Fibroblast of lung (primary cell): ENCODE measurements around the gene XYLT2. TPM values are rescaled to one million over a fixed set of nuclear protein-coding genes. Genes with fewer than 3 reads are reported as not detected.

Experiments used
- DNase-seq, 2 donors: peaks; one replicate each; pipeline versions ENCODE4 v3.0.0 to v3.0.0-alpha.2; 2010; ENCODE audit warnings: low read depth in 2 of 2
- H2AFZ ChIP-seq: 2 replicates; pipeline ENCODE4 v1.5.1; 2012; ENCODE audit warnings: low read length, control low read depth, inconsistent platforms
- H3K27ac ChIP-seq: 2 replicates; pipeline ENCODE4 v1.5.1; 2011; ENCODE audit warnings: low read length, control low read depth; ENCODE audit not compliant: insufficient read depth
- H3K27me3 ChIP-seq: 2 replicates; pipeline ENCODE4 v1.5.1; 2011; ENCODE audit warnings: mild to moderate bottlenecking, low read length; ENCODE audit not compliant: control insufficient read depth, insufficient read depth
- H3K36me3 ChIP-seq: 2 replicates; pipeline ENCODE4 v1.5.1; 2011; ENCODE audit warnings: low read length; ENCODE audit not compliant: control insufficient read depth, insufficient read depth
- H3K4me1 ChIP-seq: 2 replicates; pipeline ENCODE4 v1.5.1; 2011; ENCODE audit warnings: low read length; ENCODE audit not compliant: control insufficient read depth, insufficient read depth; ENCODE audit errors: extremely low read depth
- H3K4me2 ChIP-seq: 2 replicates; pipeline ENCODE4 v1.5.1; 2011; ENCODE audit warnings: low read length, control low read depth; ENCODE audit not compliant: insufficient read depth; ENCODE audit errors: extremely low read depth
- H3K4me3 ChIP-seq, 4 experiments: fragments of 200-600 bp in 1 of 4; sonication (generic) in 1 of 4; replicated peaks in 1 of 4; 2 replicates each; pipeline ENCODE4 v1.5.1; 2011 to 2016; ENCODE audit warnings: low read length in 4 of 4, low read depth in 3 of 4, mild to moderate bottlenecking in 3 of 4, control low read depth in 2 of 4, inconsistent platforms in 1 of 4, mixed read lengths in 1 of 4; ENCODE audit not compliant: insufficient read depth in 1 of 4; ENCODE audit errors: control extremely low read depth in 1 of 4
- H3K79me2 ChIP-seq: 2 replicates; pipeline ENCODE4 v1.5.1; 2012; ENCODE audit warnings: mild to moderate bottlenecking, low read length, inconsistent platforms; ENCODE audit not compliant: control insufficient read depth, insufficient read depth
- H3K9ac ChIP-seq: 2 replicates; pipeline ENCODE4 v1.5.1; 2011; ENCODE audit warnings: mild to moderate bottlenecking, low read length, control low read depth; ENCODE audit not compliant: insufficient read depth
- H3K9me3 ChIP-seq: 2 replicates; pipeline ENCODE4 v1.5.1; 2012; ENCODE audit warnings: low read depth, low read length; ENCODE audit not compliant: control insufficient read depth, insufficient read depth
- H4K20me1 ChIP-seq: 2 replicates; pipeline ENCODE4 v1.5.1; 2011; ENCODE audit warnings: low read length; ENCODE audit not compliant: control insufficient read depth, insufficient read depth; ENCODE audit errors: extremely low read depth
- CTCF ChIP-seq, 2 donors: IDR thresholded peaks in 1 of 2; conservative IDR thresholded peaks in 1 of 2; 1 replicate in 1 of 2; 2 replicates in 1 of 2; pipeline ENCODE4 v1.5.1; 2011 to 2012; ENCODE audit warnings: low read length in 2 of 2, control low read depth in 1 of 2, inconsistent platforms in 1 of 2, low read depth in 1 of 2, mild to moderate bottlenecking in 1 of 2
- EZH2 ChIP-seq: IDR thresholded peaks from 2 replicates; pipeline ENCODE4 v1.5.1; 2012; ENCODE audit warnings: low read length, control low read depth, mild to moderate bottlenecking; ENCODE audit errors: missing control alignments
- polyA plus RNA-seq, 2 donors: library from polyadenylated mRNA; depleted of rRNA in 1 of 2; stranded (reverse) in 1 of 2; unstranded in 1 of 2; fragments of >200 nt; gene quantifications; 2 replicates each; pipeline ENCODE4 v1.2.1, GENCODE V29; 2011 to 2012; ENCODE audit warnings: missing spikeins in 1 of 2
- total RNA-seq: library from RNA; depleted of rRNA; stranded (reverse); fragments of >200 nt; gene quantifications from 2 replicates; pipeline ENCODE4 v1.2.1, GENCODE V29; 2014

XYLT2 gene
- total and polyA plus RNA-seq, 2 donors (not counting 1 experiment from before 2014, with no cell fraction given): 12.7 to 43.9 TPM

DNA sequence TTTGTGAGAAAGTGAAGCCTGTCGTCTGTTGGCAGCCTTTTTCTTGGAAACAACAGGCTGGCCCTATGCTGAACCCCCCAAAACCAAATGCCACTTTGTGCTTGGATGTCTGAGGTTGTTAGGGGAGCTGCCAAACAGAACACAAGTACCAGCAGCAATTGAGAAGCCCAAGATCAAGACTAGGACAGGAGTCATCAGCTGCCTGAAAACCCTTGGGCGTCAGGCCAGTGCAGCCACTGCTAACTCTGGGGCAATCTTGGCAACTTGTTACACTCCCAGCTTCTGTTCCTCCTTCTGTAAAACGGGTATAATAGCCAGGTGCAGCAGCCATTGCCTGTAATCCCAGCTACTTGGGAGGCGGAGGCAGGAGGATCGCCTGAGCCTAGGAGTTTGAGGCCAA lies 60.7 kb downstream of the XYLT2 start:
- DNase-seq: no peak
- TF ChIP-seq CTCF (conservative IDR thresholded peaks at IDR 0.05 in 1 of 2, IDR thresholded peaks at IDR 0.05 in 1 of 2; ENCODE audit: low read depth in 1 of 2, low read length in 2 of 2): no peak
- no peak for TF ChIP-seq EZH2
- H2AFZ ChIP-seq: no peak overlapping the region
- no peak overlapping the region for H3K4me2 ChIP-seq
- H3K9ac ChIP-seq: no peak overlapping the region
- H3K9me3 ChIP-seq: no peaks in the 10 kb centered on the region
- H3K27ac ChIP-seq: no peak overlapping the region
- no peaks in the 10 kb centered on the region for H3K4me1 ChIP-seq
- peaks cover 3% of the 10 kb centered on the region for H3K27me3 ChIP-seq
- no peaks in the 10 kb centered on the region for H3K36me3 ChIP-seq
- H3K4me3 ChIP-seq: no peak overlapping the region
- no peaks in the 10 kb centered on the region for H4K20me1 ChIP-seq
- H3K79me2 ChIP-seq: no peaks in the 10 kb centered on the region

DNA sequence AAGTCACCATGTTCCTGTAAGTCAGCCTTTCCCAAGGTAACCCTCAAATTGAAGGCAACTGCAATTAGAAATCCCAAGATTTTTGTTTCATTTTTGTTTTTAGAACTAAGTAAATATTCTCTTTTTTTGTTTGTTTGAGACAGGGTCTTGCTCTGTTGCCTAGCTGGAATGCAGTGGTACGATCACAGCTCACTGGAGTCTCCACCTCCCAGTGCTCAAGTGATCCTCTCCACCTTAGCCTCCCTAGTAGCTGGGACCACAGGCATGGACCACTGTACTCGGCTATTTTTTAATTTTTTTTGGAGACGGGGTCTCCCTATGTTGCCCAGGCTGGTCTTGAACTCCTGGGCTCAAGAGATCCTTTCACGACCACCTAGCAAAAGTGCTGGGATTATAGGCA lies 62.0 kb downstream of the XYLT2 start:
- Histone ChIP-seq H3K27me3 (peaks cover 3% of the 10 kb centered on the region), H3K27ac (no peak overlapping the region), H3K79me2 (no peaks in the 10 kb centered on the region), H3K4me1 (no peaks in the 10 kb centered on the region), H3K4me3 (no peak overlapping the region), H3K36me3 (no peaks in the 10 kb centered on the region), H3K4me2 (no peak overlapping the region), H3K9me3 (no peaks in the 10 kb centered on the region), H2AFZ (no peak overlapping the region), H3K9ac (no peak overlapping the region), H4K20me1 (no peaks in the 10 kb centered on the region)
- no peak for TF ChIP-seq CTCF (conservative IDR thresholded peaks at IDR 0.05 in 1 of 2, IDR thresholded peaks at IDR 0.05 in 1 of 2; ENCODE audit: low read depth in 1 of 2, low read length in 2 of 2)
- no peak for TF ChIP-seq EZH2
- no peak for DNase-seq

Other genes starting within 250 kb of the XYLT2 start
- gene SAMD14, start 216.0 kb upstream of the XYLT2 start, total RNA-seq: 2.1 and 2.3 TPM in 2 replicates
- gene SAMD14, start 216.0 kb upstream of the XYLT2 start, polyA plus RNA-seq: 1.4 and 3.8 TPM in 2 replicates
- gene PPP1R9B, start 195.4 kb upstream of the XYLT2 start, total RNA-seq: 41.5 and 45.5 TPM in 2 replicates
- gene PPP1R9B, start 195.4 kb upstream of the XYLT2 start, polyA plus RNA-seq: 22.1 and 26.0 TPM in 2 replicates
- 4.1 and 4.3 TPM in 2 replicates for gene SGCA, start 180.1 kb upstream of the XYLT2 start, total RNA-seq
- 1.4 and 1.6 TPM in 2 replicates for gene SGCA, start 180.1 kb upstream of the XYLT2 start, polyA plus RNA-seq
- 577 and 584 TPM in 2 replicates for gene COL1A1, start 144.5 kb upstream of the XYLT2 start, total RNA-seq
- 541 and 604 TPM in 2 replicates for gene COL1A1, start 144.5 kb upstream of the XYLT2 start, polyA plus RNA-seq
- gene TMEM92, start 71.7 kb upstream of the XYLT2 start, total RNA-seq: under 0.01 TPM in 1 of 2 replicates, not detected in the other
- 0.05 TPM in 2 replicates for gene TMEM92, start 71.7 kb upstream of the XYLT2 start, polyA plus RNA-seq
- gene MRPL27, start 27.1 kb downstream of the XYLT2 start, total RNA-seq: 43.4 and 53.3 TPM in 2 replicates
- 113 and 142 TPM in 2 replicates for gene MRPL27, start 27.1 kb downstream of the XYLT2 start, polyA plus RNA-seq
- 0.51 and 2.3 TPM in 2 replicates for gene EME1, start 27.1 kb downstream of the XYLT2 start, total RNA-seq
- 2.7 and 9.3 TPM in 2 replicates for gene EME1, start 27.1 kb downstream of the XYLT2 start, polyA plus RNA-seq
- gene LRRC59, start 51.4 kb downstream of the XYLT2 start, total RNA-seq: 83.2 and 88.7 TPM in 2 replicates
- 142 and 167 TPM in 2 replicates for gene LRRC59, start 51.4 kb downstream of the XYLT2 start, polyA plus RNA-seq
- 21.1 and 23.6 TPM in 2 replicates for gene ACSF2, start 80.1 kb downstream of the XYLT2 start, total RNA-seq
- 12.9 and 16.5 TPM in 2 replicates for gene ACSF2, start 80.1 kb downstream of the XYLT2 start, polyA plus RNA-seq
- not detected in 2 replicates for gene CHAD, start 122.8 kb downstream of the XYLT2 start, total RNA-seq
- not detected in 2 replicates for gene CHAD, start 122.8 kb downstream of the XYLT2 start, polyA plus RNA-seq
- 23.9 and 28.4 TPM in 2 replicates for gene RSAD1, start 132.7 kb downstream of the XYLT2 start, total RNA-seq
- 12.5 and 13.8 TPM in 2 replicates for gene RSAD1, start 132.7 kb downstream of the XYLT2 start, polyA plus RNA-seq
- gene MYCBPAP, start 162.3 kb downstream of the XYLT2 start, total RNA-seq: 2.3 and 3.0 TPM in 2 replicates
- gene MYCBPAP, start 162.3 kb downstream of the XYLT2 start, polyA plus RNA-seq: 0.16 and 0.40 TPM in 2 replicates
- under 0.01 TPM in 1 of 2 replicates, not detected in the other for gene EPN3, start 186.6 kb downstream of the XYLT2 start, total RNA-seq
- gene EPN3, start 186.6 kb downstream of the XYLT2 start, polyA plus RNA-seq: not detected in 2 replicates
- 68.8 and 119 TPM in 2 replicates for gene SPATA20, start 201.0 kb downstream of the XYLT2 start, total RNA-seq
- 19.9 and 21.6 TPM in 2 replicates for gene SPATA20, start 201.0 kb downstream of the XYLT2 start, polyA plus RNA-seq
- 0.26 and 0.99 TPM in 2 replicates for gene CACNA1G, start 214.6 kb downstream of the XYLT2 start, total RNA-seq
- gene CACNA1G, start 214.6 kb downstream of the XYLT2 start, polyA plus RNA-seq: 0.08 and 0.09 TPM in 2 replicates